ENCODE results near the gene NOS1AP.

- TF ChIP-seq, protein P1, sequence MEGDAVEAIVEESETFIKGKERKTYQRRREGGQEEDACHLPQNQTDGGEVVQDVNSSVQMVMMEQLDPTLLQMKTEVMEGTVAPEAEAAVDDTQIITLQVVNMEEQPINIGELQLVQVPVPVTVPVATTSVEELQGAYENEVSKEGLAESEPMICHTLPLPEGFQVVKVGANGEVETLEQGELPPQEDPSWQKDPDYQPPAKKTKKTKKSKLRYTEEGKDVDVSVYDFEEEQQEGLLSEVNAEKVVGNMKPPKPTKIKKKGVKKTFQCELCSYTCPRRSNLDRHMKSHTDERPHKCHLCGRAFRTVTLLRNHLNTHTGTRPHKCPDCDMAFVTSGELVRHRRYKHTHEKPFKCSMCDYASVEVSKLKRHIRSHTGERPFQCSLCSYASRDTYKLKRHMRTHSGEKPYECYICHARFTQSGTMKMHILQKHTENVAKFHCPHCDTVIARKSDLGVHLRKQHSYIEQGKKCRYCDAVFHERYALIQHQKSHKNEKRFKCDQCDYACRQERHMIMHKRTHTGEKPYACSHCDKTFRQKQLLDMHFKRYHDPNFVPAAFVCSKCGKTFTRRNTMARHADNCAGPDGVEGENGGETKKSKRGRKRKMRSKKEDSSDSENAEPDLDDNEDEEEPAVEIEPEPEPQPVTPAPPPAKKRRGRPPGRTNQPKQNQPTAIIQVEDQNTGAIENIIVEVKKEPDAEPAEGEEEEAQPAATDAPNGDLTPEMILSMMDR (IDR thresholded peaks at IDR 0.05), result no peak
- TF ChIP-seq POLR2A (IDR thresholded peaks at IDR 0.05), result no peak
These were observed 69.2 kb downstream of the NOS1AP start for GRCh38 chr1:162138599-162139181.

All from ovary (tissue), 3 donors.